ENCODE measurements around the gene PLCG2.

DNA sequence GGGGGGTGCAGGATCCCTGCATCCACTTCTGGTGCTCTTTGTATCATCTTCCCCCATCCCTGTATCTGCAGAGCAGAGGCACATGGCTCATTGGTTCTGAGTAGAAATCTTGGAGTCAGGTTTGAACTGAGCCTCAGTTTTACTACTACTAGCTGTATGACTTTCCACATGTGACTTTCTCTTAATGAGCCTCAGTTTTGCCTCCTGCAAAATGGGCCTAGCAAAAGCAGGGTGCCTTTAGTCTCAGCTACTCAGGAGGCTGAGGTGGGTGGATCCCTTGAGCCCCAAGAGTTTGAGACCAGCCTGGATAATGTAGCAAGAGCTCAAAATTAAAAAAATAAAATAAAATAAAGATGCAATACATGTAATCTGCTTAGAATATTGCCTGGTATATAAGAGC lies 150.8 kb downstream of the PLCG2 start:
- TF ChIP-seq EZH2 (IDR thresholded peaks at IDR 0.05; ENCODE audit: insufficient read depth, poor library complexity, severe bottlenecking) (no peak), EZH2phosphoT487 (IDR thresholded peaks at IDR 0.05; ENCODE audit: insufficient read depth, low read depth) (no peak)

Data from GM23248 (cell line).